Measurements from ENCODE around the gene CTNNA2.
"Not testable (repeated sequence)": the region's sequence is repeated elsewhere in the genome, so short reads cannot be mapped to it uniquely, and the experiment has no call there.

Gene CTNNA2

GRCh38 chr2:80113399-80113798, 600.5 kb downstream of the CTNNA2 start:
- no peak for DNase-seq

GRCh38 chr2:80114812-80115211, 602.0 kb downstream of the CTNNA2 start:
- no peak for DNase-seq

DNA sequence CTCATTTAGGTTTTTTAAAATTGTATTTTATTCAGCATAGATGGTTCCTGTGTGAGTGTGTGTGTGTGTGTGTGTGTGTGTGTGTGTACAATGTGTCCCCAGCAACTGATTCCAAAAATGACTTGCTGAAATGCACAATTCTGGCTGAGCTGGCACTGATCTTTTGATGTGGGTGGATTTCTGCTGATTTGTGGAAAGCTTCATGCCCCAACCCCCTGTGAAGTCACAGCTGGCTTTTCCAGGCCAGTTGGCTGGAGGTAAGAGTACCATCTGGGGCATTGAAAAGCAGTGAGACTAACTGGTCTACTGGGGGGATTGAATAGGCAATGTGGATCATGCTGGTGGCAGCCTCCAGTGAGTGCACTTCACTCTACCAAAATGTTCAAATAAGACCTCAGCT, 604.5 kb downstream of the CTNNA2 start:
- no peak for DNase-seq

DNA sequence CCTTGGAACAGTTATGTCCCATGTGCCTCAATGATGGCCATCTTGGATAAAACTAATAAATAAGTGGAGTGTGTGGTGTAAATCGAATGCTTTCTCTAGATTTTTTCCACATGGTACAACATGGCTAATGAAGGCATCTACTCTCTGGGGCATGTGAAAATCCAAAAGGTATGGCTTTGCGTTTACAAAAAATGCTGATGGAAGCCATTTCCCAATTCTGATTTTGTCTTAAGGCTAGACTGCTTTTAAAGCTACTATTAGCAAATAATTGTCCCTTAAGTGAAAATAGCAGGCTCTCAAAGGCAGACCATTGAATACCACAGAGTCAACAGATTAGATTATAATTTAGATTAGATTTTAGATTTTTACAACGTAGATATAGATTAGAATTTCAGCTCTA, 608.0 kb downstream of the CTNNA2 start:
- no peak for DNase-seq

DNA sequence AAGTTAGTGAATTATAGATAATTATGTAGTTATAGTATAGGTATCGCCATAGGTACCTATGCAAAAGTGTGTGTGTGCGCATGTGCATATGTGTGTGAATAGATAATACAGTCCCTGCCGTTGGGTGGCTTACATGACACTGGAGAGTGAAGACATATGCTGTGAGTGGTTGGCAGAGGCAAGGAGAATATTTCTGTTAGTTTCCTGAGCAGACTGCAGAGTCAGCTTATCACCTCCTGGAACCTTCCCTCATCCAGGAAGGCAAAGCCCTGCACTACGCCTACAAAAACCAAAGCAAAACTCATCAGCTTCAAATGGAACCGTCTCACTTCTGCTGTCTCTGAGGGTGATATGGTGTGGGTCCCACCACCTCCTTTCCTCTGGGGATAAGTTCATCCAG, 609.8 kb downstream of the CTNNA2 start:
- DNase-seq = no peak

GRCh38 chr2:80126596-80127189, 613.8 kb downstream of the CTNNA2 start:
- DNase-seq = no peak

DNA sequence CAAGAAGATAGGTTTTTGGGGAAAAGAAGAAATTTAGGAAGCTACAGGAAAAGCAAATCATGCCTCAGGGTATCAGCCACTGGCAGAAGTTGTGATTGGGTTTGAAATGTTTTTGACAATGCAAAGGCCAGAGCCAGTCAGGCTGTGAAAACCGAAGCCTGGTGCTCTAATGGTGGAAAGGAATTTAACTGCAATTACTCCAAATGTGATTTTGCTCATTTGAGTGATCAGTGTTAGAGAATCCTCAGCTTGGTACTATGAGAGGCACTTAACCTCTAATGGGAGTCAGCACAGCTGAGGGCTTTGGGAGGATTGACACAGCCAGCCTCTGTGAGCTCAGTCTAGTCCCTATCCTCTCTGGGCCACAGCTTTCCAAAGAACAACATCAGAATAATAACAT, 615.2 kb downstream of the CTNNA2 start:
- no peak for DNase-seq

- no peak for DNase-seq
Measured at GRCh38 chr2:80132281-80132680, 619.4 kb downstream of the CTNNA2 start.

- DNase-seq = no peak
Measured at GRCh38 chr2:80135001-80135400, 622.1 kb downstream of the CTNNA2 start.

DNA sequence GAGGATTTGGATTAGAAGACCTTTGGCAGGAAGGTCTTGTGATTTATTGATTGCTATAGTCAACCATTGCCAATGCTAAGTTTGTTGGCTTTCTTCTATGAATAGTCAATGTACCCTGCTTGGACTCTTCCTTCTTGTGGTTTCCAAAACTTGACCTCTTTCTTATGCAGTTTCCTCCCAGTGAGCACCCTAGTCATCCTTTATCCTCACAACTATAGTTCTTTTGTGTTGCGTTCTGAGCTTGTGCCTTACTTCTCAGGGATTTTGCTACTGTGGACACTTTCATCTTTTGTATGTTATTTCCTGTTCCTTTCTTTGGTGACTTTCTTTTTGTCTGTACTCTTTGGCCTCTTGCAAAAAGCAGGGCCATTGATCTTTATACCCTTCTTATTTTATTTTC, 623.5 kb downstream of the CTNNA2 start:
- no peak for DNase-seq

DNA sequence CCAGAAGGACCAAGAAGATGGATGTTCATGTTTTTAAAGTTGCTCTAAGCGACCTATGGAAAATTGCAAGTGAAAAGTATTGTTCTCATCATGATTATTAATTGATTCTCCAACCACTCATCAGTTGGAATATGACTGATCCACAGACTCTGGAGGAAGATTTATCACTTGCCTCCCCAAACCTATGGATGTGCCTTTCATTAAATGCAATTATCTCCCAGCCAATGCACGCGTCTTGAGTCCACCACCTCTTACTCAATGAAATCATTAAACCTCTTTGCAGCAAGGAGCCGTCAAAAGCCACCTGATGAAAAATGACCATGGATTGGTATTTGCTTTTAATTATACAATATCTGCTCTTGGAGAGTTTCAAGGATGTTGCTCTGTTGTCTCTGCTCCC, 626.1 kb downstream of the CTNNA2 start:
- DNase-seq = no peak

DNA sequence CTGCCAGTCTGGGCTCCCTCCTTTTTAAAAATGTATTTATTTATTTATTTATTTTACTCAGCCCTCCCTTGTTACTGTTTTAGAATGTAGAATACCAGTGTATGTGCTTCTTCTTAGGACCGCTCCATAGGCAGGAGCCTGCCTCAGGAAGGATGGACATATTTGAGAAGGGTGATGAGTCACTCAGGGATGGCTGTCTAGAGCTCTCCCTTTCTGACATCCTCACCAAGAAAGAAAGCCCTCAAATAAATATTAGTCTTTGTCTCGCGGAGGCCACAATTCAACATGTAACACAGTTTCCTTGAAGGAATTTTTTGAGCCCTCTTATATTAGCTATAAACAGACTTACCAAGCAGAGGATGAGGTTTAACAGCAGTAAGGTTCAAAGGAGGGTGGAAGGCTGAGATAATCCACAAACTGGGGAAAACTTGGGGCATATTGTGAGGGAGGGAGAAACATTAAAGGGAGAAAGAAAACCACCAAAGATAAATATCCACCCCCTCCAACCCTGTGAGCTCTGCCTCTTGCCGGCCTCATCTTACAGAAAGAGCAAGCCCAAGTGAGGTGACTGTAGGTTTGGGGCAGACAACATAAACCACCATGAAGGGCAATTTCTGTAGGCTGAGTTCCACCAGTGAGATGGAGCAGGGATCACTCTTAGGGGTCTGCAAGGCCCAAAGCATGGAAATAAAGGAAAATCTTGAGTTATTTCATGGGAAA, 628.3 kb downstream of the CTNNA2 start:
- DNase-seq = no peak

DNA sequence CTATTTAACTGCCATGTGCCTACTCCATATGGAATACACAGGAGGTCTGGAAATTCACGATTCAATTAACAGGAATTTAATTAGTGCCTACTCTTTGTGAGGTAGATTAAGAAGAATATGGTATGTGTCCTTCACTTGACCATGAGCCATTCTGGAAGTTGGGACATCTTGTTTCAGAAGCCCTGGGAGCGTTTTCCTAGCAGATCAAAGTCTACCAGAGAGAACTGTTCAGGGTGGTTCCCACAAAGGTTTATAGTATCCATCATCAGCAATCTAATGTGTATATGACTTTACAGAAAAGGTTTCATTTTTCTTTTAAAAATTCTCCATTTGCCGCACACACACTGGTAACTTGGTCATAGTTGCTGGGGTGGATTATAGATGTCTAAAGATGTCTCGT, 632.6 kb downstream of the CTNNA2 start:
- no peak for DNase-seq

GRCh38 chr2:80146757-80147156, 633.9 kb downstream of the CTNNA2 start:
- not testable (repeated sequence) for DNase-seq

- DNase-seq = no peak
Measured at GRCh38 chr2:80147690-80148089, 634.8 kb downstream of the CTNNA2 start.

DNA sequence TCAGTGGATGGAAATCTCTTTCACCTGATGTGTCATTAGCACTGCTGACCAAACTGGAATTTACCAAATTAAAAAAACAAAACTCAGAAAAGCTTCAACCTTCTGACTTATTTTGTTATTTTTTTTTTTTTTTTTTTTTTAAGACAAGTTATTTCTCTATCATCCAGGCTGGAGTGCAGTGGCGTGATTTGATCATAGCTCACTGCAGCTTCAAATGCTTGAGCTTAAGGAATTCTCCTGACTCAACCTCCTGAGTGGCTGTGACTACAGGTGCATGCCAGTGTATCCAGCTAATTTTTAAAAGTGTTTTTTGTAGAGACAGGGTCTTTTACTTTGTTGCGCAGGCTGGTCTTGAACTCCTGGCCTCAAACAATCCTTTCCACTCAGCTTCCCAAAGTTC, 636.1 kb downstream of the CTNNA2 start:
- DNase-seq = no peak

DNA sequence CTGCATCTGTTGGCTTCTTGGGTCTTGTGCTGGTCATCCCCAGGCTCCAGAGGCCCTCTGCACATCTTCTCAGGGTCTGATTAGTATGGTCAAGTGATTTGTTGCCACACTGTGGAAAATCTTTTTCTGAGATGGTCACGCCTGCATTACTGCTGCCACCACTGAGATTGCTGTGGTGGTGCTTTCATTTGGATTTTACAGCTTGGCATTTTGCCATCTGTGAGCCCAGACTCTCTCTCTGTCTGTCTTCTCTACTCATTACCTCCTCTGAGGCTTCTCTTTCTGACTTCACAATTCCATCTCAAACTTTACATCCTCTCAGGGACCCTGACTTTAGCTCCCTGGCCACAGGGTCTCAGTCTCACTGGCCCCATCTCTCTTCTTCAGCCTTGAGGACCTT, 637.1 kb downstream of the CTNNA2 start:
- no peak for DNase-seq

- DNase-seq = no peak
Measured at GRCh38 chr2:80151248-80151647, 638.4 kb downstream of the CTNNA2 start.

DNA sequence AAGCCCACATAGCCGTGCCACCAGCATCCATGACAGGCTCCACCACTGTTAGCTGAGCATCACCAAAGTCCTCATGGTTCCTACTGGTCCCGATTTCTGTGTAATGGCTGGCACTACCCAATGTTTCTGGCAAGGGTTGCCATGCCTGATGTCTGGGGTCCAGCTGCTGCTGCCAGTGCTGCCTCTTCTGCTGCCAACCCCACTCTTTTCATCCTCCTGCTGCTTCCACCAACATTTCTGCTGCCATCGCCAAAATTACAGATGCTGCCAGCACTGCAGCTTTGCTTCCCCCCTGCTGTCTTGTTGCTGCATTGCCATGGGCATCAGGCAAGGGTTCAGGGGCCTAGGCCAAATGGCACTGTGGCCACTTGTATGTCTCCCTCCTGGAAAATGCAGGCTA, 638.8 kb downstream of the CTNNA2 start:
- no peak for DNase-seq

- no peak for DNase-seq
Measured at GRCh38 chr2:80153151-80153550, 640.3 kb downstream of the CTNNA2 start.

- DNase-seq = no peak
Measured at GRCh38 chr2:80153768-80154167, 640.9 kb downstream of the CTNNA2 start.

GRCh38 chr2:80154231-80154915, 641.5 kb downstream of the CTNNA2 start:
- DNase-seq = no peak

- DNase-seq = no peak
Measured at GRCh38 chr2:80164375-80164774, 651.5 kb downstream of the CTNNA2 start.

- DNase-seq = no peak
Measured at GRCh38 chr2:80166483-80167171, 653.8 kb downstream of the CTNNA2 start.
